GM18502 (cell line): ENCODE measurements around the gene CHRM4.
A peak's percentile ranks its signal among the peaks of the same experiment; 100 is the strongest.

Experiments used
- ATAC-seq: cut with Tn5 transposase; IDR thresholded peaks from one replicate; pipeline ENCODE4 v1.9.1; 2021; ENCODE audit warnings: mild to moderate bottlenecking; ENCODE audit not compliant: unreplicated experiment, poor library complexity

CHRM4 gene

GRCh38 chr11:46404476-46405017 is 13.0 kb upstream of the CHRM4 start:
- ATAC-seq = no peak

- no peak for ATAC-seq
These were observed 11.7 kb upstream of the CHRM4 start for GRCh38 chr11:46402957-46403902.

GRCh38 chr11:46397526-46397925 is 6.0 kb upstream of the CHRM4 start:
- no peak for ATAC-seq

- no peak for ATAC-seq
These were observed 2.2 kb upstream of the CHRM4 start for GRCh38 chr11:46393759-46394158.

GRCh38 chr11:46393231-46393616 is 1.6 kb upstream of the CHRM4 start:
- ATAC-seq = no peak

GRCh38 chr11:46392421-46393230 is 1.1 kb upstream of the CHRM4 start:
- peak; percentile 64 for ATAC-seq

- no peak for ATAC-seq
These were observed 394 bp downstream of the CHRM4 start for GRCh38 chr11:46391186-46391577.

GRCh38 chr11:46390331-46391171 is 1.0 kb downstream of the CHRM4 start:
- ATAC-seq = no peak

GRCh38 chr11:46389450-46390330 is 1.9 kb downstream of the CHRM4 start:
- ATAC-seq = peak; percentile 52

- no peak for ATAC-seq
These were observed 2.7 kb downstream of the CHRM4 start for GRCh38 chr11:46388619-46389449.

GRCh38 chr11:46387919-46388618 is 3.5 kb downstream of the CHRM4 start:
- no peak for ATAC-seq

- ATAC-seq = no peak
These were observed 4.1 kb downstream of the CHRM4 start for GRCh38 chr11:46387456-46387855.

GRCh38 chr11:46386674-46387073 is 4.9 kb downstream of the CHRM4 start:
- no peak for ATAC-seq

- ATAC-seq = no peak
These were observed 5.5 kb downstream of the CHRM4 start for GRCh38 chr11:46386005-46386578.

GRCh38 chr11:46385169-46386004 is 6.2 kb downstream of the CHRM4 start:
- no peak for ATAC-seq

- no peak for ATAC-seq
These were observed 7.4 kb downstream of the CHRM4 start for GRCh38 chr11:46383974-46384701.
